DOHH2 (cell line): ENCODE measurements around the gene TGFBR2.

Source experiments
- EZH2phosphoT487 ChIP-seq: fragments of 200-600 bp; sonication (generic); IDR thresholded peaks from 2 replicates; pipeline ENCODE4 v1.6.1; 2017; ENCODE audit warnings: borderline replicate concordance, mild to moderate bottlenecking, antibody characterized with exemption, low read length, moderate library complexity, mixed read lengths
- TF ChIP-seq, protein P1 (sequence below): fragments of 200-600 bp; sonication (generic); IDR thresholded peaks from one replicate; pipeline ENCODE4 v1.5.1; 2014; ENCODE audit warnings: antibody characterized with exemption, mild to moderate bottlenecking, low read depth, low read length; ENCODE audit not compliant: poor library complexity, severe bottlenecking

DNA sequence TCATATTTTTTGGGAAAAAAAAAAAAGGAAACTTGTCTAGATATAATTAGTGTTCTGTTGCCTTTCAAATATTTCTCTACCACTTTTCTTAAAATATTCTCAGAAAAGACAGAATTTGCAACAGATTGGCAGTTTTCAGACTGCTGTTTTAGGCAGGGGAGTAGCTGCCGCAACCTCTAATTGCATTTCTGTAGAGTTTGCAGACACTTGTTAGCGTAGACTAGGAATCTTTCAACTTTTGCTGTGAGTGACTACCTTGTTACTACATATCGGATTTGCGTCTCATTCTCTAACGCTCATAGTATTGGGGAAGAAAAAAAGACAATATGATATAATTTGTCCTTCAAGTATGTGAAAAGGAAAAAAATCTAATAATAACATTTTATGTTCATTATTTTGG lies 10.7 kb downstream of the TGFBR2 start:
- TF ChIP-seq, protein P1, sequence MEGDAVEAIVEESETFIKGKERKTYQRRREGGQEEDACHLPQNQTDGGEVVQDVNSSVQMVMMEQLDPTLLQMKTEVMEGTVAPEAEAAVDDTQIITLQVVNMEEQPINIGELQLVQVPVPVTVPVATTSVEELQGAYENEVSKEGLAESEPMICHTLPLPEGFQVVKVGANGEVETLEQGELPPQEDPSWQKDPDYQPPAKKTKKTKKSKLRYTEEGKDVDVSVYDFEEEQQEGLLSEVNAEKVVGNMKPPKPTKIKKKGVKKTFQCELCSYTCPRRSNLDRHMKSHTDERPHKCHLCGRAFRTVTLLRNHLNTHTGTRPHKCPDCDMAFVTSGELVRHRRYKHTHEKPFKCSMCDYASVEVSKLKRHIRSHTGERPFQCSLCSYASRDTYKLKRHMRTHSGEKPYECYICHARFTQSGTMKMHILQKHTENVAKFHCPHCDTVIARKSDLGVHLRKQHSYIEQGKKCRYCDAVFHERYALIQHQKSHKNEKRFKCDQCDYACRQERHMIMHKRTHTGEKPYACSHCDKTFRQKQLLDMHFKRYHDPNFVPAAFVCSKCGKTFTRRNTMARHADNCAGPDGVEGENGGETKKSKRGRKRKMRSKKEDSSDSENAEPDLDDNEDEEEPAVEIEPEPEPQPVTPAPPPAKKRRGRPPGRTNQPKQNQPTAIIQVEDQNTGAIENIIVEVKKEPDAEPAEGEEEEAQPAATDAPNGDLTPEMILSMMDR = no peak
- TF ChIP-seq EZH2phosphoT487 = no peak
